Measurements from ENCODE around the gene CCDC148.

DNA sequence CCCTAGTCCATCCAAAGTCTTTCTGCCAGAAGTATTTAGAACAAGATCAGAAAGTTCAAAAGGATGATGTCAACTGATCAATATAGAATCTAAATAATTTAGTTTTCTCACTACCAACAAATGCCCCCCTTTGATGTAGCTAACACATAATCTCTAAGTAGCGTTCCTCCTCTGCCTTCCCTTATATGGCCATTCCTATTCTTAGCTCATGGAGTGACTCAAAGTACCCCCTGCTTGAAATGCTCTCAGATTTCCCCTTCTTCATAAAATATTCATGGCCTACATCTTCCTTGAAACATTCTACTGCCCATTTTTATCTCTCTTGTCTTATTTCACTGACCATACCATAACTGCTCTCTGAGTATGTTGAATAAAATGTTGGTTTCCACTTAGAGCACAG lies 203.4 kb downstream of the CCDC148 start:
- TF ChIP-seq, protein P1, sequence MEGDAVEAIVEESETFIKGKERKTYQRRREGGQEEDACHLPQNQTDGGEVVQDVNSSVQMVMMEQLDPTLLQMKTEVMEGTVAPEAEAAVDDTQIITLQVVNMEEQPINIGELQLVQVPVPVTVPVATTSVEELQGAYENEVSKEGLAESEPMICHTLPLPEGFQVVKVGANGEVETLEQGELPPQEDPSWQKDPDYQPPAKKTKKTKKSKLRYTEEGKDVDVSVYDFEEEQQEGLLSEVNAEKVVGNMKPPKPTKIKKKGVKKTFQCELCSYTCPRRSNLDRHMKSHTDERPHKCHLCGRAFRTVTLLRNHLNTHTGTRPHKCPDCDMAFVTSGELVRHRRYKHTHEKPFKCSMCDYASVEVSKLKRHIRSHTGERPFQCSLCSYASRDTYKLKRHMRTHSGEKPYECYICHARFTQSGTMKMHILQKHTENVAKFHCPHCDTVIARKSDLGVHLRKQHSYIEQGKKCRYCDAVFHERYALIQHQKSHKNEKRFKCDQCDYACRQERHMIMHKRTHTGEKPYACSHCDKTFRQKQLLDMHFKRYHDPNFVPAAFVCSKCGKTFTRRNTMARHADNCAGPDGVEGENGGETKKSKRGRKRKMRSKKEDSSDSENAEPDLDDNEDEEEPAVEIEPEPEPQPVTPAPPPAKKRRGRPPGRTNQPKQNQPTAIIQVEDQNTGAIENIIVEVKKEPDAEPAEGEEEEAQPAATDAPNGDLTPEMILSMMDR (IDR thresholded peaks at IDR 0.05): no peak
- no peak for TF ChIP-seq EZH2 (IDR thresholded peaks at IDR 0.05; ENCODE audit: borderline replicate concordance, insufficient read depth, low read depth, low read length, poor library complexity, severe bottlenecking)
